Thoracic aorta (tissue), 2 donors: ENCODE measurements around the gene PALD1. TPM values are rescaled to one million over a fixed set of nuclear protein-coding genes. Genes with fewer than 3 reads are reported as not detected.

Experiments
- ATAC-seq: fragments of 150-250 bp; one replicate; pipeline ENCODE4 v1.8.0; 2017; ENCODE audit warnings: low read depth; ENCODE audit not compliant: insufficient number of reproducible peaks, low FRiP score
- DNase-seq: peaks from one replicate; pipeline ENCODE4 v3.0.0-alpha.2; 2020; ENCODE audit warnings: low spot score
- H3K27ac ChIP-seq, 2 donors: fragments of 200-600 bp; sonication (generic); 1 replicate in 1 of 2; 2 replicates in 1 of 2; pipeline ENCODE4 v1.5.1; 2016; ENCODE audit warnings: mild to moderate bottlenecking in 2 of 2, moderate library complexity in 2 of 2
- H3K27me3 ChIP-seq: fragments of 200-600 bp; sonication (generic); replicated peaks from 2 replicates; pipeline ENCODE4 v1.6.0; 2016; ENCODE audit warnings: mild to moderate bottlenecking; ENCODE audit not compliant: insufficient read depth
- H3K36me3 ChIP-seq: fragments of 200-600 bp; sonication (generic); one replicate; pipeline ENCODE4 v1.5.1; 2016
- H3K4me1 ChIP-seq, 2 donors: fragments of 200-600 bp; sonication (generic); 1 replicate in 1 of 2; 2 replicates in 1 of 2; pipeline versions ENCODE4 v1.5.1 to v1.6.0; 2016; ENCODE audit warnings: low read depth in 2 of 2, mild to moderate bottlenecking in 1 of 2; ENCODE audit not compliant: control insufficient read depth in 1 of 2
- H3K4me3 ChIP-seq: fragments of 200-600 bp; sonication (generic); 2 replicates; pipeline ENCODE4 v1.5.1; 2016; ENCODE audit warnings: mild to moderate bottlenecking
- H3K9me3 ChIP-seq: fragments of 200-600 bp; sonication (generic); 2 replicates; pipeline ENCODE4 v1.5.1; 2016
- total RNA-seq, 2 donors: library from RNA; depleted of rRNA; stranded (reverse); fragments of >200 nt; gene quantifications; one replicate each; pipeline versions ENCODE4 v1.1.0 to v1.2.3, GENCODE V29; 2016
- TF ChIP-seq, protein P1 (sequence below): fragments of 200-600 bp; sonication (generic); IDR thresholded peaks from one replicate; pipeline ENCODE4 v1.5.1; 2019; ENCODE audit warnings: antibody characterized with exemption

Gene PALD1
- total RNA-seq, 2 donors from 2014 or later: 19.5 to 19.7 TPM

DNA sequence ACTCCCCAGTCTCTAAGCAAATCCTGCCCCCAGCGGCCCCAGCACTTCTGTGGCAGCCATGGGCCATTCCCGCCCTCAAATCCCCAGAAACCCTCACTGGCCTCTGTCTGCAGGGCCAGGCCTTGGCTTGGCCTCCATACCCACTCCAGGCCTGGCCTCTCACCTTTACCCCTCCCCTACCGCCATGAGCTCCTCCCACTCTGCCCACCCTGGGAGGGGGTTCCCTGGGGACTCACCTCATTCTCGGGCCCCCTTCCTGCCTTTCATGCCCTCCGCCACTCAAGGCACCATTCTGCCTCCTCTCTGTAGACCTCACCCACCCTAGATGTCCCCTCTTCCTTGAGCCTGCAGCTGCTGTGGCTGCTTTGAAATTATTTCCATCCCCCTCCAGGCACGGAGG lies 83.0 kb downstream of the PALD1 start:
- H3K27me3 ChIP-seq: no peaks in the 10 kb centered on the region
- H3K9me3 ChIP-seq: no peaks in the 10 kb centered on the region
- no peaks in the 10 kb centered on the region for H3K36me3 ChIP-seq
- H3K4me1 ChIP-seq: peaks cover 0 to 5% of the 10 kb centered on the region in 2 donors
- no peak for DNase-seq
- TF ChIP-seq, protein P1, sequence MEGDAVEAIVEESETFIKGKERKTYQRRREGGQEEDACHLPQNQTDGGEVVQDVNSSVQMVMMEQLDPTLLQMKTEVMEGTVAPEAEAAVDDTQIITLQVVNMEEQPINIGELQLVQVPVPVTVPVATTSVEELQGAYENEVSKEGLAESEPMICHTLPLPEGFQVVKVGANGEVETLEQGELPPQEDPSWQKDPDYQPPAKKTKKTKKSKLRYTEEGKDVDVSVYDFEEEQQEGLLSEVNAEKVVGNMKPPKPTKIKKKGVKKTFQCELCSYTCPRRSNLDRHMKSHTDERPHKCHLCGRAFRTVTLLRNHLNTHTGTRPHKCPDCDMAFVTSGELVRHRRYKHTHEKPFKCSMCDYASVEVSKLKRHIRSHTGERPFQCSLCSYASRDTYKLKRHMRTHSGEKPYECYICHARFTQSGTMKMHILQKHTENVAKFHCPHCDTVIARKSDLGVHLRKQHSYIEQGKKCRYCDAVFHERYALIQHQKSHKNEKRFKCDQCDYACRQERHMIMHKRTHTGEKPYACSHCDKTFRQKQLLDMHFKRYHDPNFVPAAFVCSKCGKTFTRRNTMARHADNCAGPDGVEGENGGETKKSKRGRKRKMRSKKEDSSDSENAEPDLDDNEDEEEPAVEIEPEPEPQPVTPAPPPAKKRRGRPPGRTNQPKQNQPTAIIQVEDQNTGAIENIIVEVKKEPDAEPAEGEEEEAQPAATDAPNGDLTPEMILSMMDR: no peak
- no peak overlapping the region for H3K27ac ChIP-seq
- H3K4me3 ChIP-seq: no peak overlapping the region
- no peak for ATAC-seq

DNA sequence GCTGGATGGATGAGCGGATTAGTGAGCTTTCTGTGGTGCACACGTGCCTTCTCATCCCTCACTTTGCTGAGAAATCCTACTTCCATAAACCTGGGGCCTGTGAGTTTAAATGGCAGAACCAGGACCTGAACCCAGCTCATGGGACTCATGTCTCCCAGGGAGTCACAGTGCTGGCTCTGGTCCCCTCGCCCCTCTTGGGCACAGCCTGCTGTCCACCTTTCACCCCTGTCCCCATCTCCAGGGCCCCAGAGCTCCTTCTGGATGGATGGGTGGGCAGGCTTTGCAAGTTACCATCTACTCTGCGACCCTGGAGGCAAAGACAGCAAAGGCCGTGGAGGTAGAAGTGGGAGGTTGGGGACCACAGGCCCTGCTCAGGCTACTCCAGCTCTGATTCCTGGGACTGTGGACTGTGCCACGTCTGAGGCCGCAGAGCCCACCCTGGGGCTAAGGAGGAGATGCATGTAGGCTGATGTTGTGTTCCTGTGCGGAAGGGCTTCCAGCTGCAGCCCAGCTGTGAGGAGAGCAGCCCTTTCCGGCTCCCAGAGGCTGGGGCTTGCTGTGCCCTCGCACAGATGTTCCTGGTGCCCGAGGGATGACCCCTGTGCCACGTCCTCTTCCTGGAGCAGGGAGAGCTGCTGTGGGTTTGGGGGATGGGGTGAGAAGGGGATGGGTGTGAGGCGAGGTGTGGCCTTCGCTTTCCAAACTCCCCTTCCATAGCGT lies 83.6 kb downstream of the PALD1 start:
- H3K27me3 ChIP-seq: no peaks in the 10 kb centered on the region
- H3K27ac ChIP-seq: no peak overlapping the region
- DNase-seq (no peak), ATAC-seq (no peak)
- no peaks in the 10 kb centered on the region for H3K36me3 ChIP-seq
- no peaks in the 10 kb centered on the region for H3K9me3 ChIP-seq
- no peak overlapping the region for H3K4me3 ChIP-seq
- TF ChIP-seq, protein P1: no peak
- H3K4me1 ChIP-seq: peaks cover 0 to 5% of the 10 kb centered on the region in 2 donors

DNA sequence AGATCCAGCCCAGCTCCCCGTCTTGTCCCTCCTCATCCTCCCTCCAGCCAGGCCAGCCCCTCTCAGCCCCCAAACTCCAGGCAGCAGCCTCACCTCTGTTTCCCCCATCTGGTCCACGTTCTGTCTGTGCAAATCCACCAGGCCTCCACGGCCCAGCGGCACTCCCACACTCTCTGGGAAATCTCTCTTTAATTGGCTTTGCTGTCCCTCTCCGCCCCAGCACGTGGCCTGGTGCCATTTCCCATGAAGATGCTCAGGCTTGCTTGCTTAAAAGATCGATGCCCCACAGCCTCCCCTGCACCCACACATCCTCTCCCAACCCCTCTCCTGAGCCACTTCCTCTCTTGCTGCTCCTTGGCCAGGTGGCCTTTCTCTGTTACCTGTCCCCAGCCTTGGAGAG lies 84.7 kb downstream of the PALD1 start:
- ATAC-seq (no peak), DNase-seq (no peak)
- Histone ChIP-seq H3K4me3 (no peak overlapping the region), H3K36me3 (no peaks in the 10 kb centered on the region), H3K9me3 (no peaks in the 10 kb centered on the region), H3K4me1 (peaks cover 0 to 5% of the 10 kb centered on the region in 2 donors), H3K27me3 (no peaks in the 10 kb centered on the region), H3K27ac (no peak overlapping the region)
- TF ChIP-seq, protein P1: no peak

DNA sequence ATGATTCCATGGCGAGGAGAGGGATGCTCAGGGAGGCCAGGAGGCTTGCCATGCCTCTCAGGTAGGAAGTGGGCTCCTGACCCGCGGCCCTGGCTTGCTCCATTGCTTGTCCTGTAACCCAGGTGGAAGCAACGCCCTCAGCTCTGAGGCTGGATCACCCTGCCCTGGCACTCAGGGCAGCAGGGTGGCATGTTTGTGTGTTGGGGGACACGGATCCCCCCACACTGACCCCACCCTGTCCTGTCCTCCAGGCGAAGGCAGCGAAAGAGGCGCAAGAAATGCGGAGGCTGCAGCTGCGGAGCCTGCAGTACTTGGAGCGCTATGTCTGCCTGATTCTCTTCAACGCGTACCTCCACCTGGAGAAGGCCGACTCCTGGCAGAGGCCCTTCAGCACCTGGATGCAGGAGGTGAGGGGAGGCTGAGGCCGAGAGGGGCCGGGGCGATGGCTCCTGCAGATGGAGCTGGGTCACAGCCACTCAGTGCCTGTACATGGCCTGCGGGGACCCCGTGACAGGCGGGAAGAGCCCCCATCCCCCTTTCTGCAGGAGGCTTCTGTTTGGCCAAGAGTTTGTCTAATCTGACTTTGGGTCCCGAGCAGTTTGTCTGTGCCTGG lies 85.7 kb downstream of the PALD1 start:
- Histone ChIP-seq H3K27me3 (no peaks in the 10 kb centered on the region), H3K27ac (no peak overlapping the region), H3K36me3 (no peaks in the 10 kb centered on the region), H3K4me1 (peaks cover 0 to under 1% of the 10 kb centered on the region in 2 donors), H3K4me3 (no peak overlapping the region), H3K9me3 (no peaks in the 10 kb centered on the region)
- ATAC-seq: no peak
- no peak for DNase-seq
- TF ChIP-seq, protein P1: no peak

DNA sequence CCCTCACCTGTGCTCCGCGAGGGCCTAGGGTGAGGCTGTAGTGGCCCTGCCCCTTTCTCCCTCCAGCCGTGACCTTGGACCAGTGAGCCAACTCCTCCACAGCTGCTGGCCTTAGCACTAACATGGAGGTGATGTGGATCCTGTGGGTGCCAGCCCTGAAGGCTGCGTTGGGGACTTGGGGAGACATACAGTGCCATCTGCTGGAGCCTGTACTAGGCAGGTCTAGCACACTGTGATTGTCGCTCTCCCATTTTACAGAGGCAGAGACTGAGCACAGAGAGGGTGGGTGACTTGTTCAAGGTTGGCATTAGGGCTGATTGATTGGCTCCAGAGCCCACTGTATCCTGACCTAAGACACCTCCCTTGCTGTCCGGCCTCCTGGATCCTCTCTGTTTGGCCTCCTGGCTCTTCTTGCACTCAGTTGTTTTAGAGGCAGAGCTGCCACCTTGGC lies 86.4 kb downstream of the PALD1 start:
- DNase-seq: no peak
- no peaks in the 10 kb centered on the region for H3K36me3 ChIP-seq
- TF ChIP-seq, protein P1: no peak
- no peaks in the 10 kb centered on the region for H3K4me1 ChIP-seq
- ATAC-seq: no peak
- no peak overlapping the region for H3K27ac ChIP-seq
- H3K9me3 ChIP-seq: no peaks in the 10 kb centered on the region
- no peaks in the 10 kb centered on the region for H3K27me3 ChIP-seq
- no peak overlapping the region for H3K4me3 ChIP-seq
